Suprapubic skin (tissue), 4 donors: ENCODE results near the gene KDM4B.

Experiments
- CTCF ChIP-seq, 2 donors: fragments of 200-600 bp in 1 of 2; fragments of 450-650 bp in 1 of 2; sonication (generic) in 1 of 2; IDR thresholded peaks; one replicate each; pipeline ENCODE4 v1.5.1; 2016 to 2019; ENCODE audit warnings: antibody characterized with exemption in 2 of 2, mild to moderate bottlenecking in 1 of 2, moderate library complexity in 1 of 2
- EP300 ChIP-seq: sonication (generic); formaldehyde crosslinking; IDR thresholded peaks from one replicate; pipeline ENCODE4 v1.6.1; 2017; ENCODE audit warnings: antibody characterized with exemption
- POLR2A ChIP-seq, 2 donors: fragments of 450-650 bp; IDR thresholded peaks; one replicate each; pipeline ENCODE4 v1.6.1; 2017; ENCODE audit warnings: antibody characterized with exemption in 2 of 2, mild to moderate bottlenecking in 2 of 2, moderate library complexity in 2 of 2
- POLR2AphosphoS5 ChIP-seq, 3 donors: sonication (generic); formaldehyde crosslinking; IDR thresholded peaks; one replicate each; pipeline ENCODE4 v1.6.1; 2017; ENCODE audit warnings: antibody characterized with exemption in 3 of 3

GRCh38 chr19:4968462-4969291, at the start of gene KDM4B:
- TF ChIP-seq CTCF (IDR thresholded peaks at IDR 0.05), result no peak
- TF ChIP-seq POLR2A (IDR thresholded peaks at IDR 0.05), result peak; percentile 90 to 98
- peak in 2 of 3 donors; percentile 60 to 96 for TF ChIP-seq POLR2AphosphoS5 (IDR thresholded peaks at IDR 0.05)
- TF ChIP-seq EP300, result no peak
